PC-9 (cell line): Measurements from ENCODE around the gene KDM4B.

Experiments used
- EZH2 ChIP-seq: fragments of 200-600 bp; sonication (generic); IDR thresholded peaks from 2 replicates; pipeline ENCODE4 v1.8.0; 2017; ENCODE audit warnings: antibody characterized with exemption, low read depth
- TF ChIP-seq, protein P1 (sequence below): fragments of 200-600 bp; sonication (generic); conservative IDR thresholded peaks from 2 replicates; pipeline ENCODE4 v1.6.1; 2017; ENCODE audit warnings: mixed run types, antibody characterized with exemption, mild to moderate bottlenecking, moderate library complexity

DNA sequence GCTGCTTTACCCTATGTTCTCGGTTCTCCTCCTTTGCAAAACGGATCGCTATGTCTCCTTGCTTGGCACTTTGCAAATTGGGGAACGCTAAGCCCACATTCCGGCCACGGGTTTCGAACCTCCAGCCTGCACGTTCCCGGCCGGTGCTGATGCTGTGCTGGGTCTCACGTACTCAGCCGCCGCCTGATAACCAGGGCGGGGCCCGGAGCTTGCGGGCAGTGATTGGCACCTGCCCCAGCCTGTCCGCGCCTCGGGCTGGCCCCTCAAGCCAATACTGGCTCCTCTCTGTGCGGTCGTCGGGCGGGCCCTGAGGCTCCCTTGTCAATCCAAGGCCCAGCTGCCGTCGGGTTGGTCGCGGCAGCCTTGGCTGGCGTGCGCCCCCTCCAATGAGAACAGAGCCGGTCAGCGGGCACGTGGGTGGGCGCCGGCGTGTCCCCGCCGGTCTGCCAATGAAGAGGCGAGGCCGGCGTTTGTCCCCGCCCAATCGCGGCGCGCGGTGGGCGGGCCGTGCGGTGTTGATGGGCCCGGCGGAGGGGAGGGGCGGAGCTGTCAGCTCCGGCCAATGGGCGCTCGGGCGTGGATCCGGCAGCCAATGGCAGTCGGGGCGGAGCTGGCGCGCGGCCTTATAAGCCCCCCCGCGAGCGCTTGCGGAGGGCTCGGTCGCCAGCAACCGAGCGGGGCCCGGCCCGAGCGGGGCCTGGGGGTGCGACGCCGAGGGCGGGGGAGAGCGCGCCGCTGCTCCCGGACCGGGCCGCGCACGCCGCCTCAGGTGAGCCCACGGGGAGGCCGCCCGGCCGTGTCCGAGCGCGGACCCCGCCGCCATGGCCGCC lies at the start of gene KDM4B:
- TF ChIP-seq, protein P1, sequence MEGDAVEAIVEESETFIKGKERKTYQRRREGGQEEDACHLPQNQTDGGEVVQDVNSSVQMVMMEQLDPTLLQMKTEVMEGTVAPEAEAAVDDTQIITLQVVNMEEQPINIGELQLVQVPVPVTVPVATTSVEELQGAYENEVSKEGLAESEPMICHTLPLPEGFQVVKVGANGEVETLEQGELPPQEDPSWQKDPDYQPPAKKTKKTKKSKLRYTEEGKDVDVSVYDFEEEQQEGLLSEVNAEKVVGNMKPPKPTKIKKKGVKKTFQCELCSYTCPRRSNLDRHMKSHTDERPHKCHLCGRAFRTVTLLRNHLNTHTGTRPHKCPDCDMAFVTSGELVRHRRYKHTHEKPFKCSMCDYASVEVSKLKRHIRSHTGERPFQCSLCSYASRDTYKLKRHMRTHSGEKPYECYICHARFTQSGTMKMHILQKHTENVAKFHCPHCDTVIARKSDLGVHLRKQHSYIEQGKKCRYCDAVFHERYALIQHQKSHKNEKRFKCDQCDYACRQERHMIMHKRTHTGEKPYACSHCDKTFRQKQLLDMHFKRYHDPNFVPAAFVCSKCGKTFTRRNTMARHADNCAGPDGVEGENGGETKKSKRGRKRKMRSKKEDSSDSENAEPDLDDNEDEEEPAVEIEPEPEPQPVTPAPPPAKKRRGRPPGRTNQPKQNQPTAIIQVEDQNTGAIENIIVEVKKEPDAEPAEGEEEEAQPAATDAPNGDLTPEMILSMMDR = no peak
- no peak for TF ChIP-seq EZH2
